Liver (tissue), 3 donors: ENCODE results near the gene BCAP31.

Experiments
- FOXA1 ChIP-seq: IDR thresholded peaks from 2 replicates; pipeline ENCODE4 v1.6.1; 2016; ENCODE audit warnings: antibody characterized with exemption
- HNF4G ChIP-seq: IDR thresholded peaks from 2 replicates; pipeline ENCODE4 v1.6.1; 2016; ENCODE audit warnings: antibody characterized with exemption
- NR2F2 ChIP-seq: IDR thresholded peaks from 2 replicates; pipeline ENCODE4 v1.6.1; 2016; ENCODE audit warnings: antibody characterized with exemption
- REST ChIP-seq: IDR thresholded peaks from 2 replicates; pipeline ENCODE4 v1.6.1; 2016; ENCODE audit warnings: antibody characterized with exemption, mild to moderate bottlenecking
- ZBTB33 ChIP-seq: IDR thresholded peaks from 2 replicates; pipeline ENCODE4 v1.6.1; 2016; ENCODE audit warnings: antibody characterized with exemption
- TF ChIP-seq, protein P1 (sequence below): fragments of 150-350 bp; IDR thresholded peaks from 2 replicates; pipeline ENCODE4 v1.5.1; 2017; ENCODE audit warnings: improper control_type of control experiment, low read depth, low read length; ENCODE audit not compliant: missing input control
- TF ChIP-seq, protein P2 (sequence below): IDR thresholded peaks from 2 replicates; pipeline ENCODE4 v1.6.1; 2016; ENCODE audit warnings: antibody characterized with exemption
- TF ChIP-seq, protein P3 (sequence below): IDR thresholded peaks from 2 replicates; pipeline ENCODE4 v1.6.1; 2016; ENCODE audit warnings: antibody characterized with exemption
- donor health status: healthy.
- donor health status: healthy.

- TF ChIP-seq, protein P1, sequence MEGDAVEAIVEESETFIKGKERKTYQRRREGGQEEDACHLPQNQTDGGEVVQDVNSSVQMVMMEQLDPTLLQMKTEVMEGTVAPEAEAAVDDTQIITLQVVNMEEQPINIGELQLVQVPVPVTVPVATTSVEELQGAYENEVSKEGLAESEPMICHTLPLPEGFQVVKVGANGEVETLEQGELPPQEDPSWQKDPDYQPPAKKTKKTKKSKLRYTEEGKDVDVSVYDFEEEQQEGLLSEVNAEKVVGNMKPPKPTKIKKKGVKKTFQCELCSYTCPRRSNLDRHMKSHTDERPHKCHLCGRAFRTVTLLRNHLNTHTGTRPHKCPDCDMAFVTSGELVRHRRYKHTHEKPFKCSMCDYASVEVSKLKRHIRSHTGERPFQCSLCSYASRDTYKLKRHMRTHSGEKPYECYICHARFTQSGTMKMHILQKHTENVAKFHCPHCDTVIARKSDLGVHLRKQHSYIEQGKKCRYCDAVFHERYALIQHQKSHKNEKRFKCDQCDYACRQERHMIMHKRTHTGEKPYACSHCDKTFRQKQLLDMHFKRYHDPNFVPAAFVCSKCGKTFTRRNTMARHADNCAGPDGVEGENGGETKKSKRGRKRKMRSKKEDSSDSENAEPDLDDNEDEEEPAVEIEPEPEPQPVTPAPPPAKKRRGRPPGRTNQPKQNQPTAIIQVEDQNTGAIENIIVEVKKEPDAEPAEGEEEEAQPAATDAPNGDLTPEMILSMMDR: no peak
- TF ChIP-seq NR2F2: no peak
- TF ChIP-seq, protein P2, sequence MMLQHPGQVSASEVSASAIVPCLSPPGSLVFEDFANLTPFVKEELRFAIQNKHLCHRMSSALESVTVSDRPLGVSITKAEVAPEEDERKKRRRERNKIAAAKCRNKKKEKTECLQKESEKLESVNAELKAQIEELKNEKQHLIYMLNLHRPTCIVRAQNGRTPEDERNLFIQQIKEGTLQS: no peak
- TF ChIP-seq HNF4G: no peak
- TF ChIP-seq FOXA1: no peak
- TF ChIP-seq ZBTB33: no peak
- TF ChIP-seq REST: no peak
- TF ChIP-seq, protein P3, sequence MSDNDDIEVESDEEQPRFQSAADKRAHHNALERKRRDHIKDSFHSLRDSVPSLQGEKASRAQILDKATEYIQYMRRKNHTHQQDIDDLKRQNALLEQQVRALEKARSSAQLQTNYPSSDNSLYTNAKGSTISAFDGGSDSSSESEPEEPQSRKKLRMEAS: no peak
Observed at GRCh38 chrX:153763298-153763932, 39.2 kb upstream of the BCAP31 start.
